22Rv1 (cell line): ENCODE results near the gene TMEM130.

Experiments used
- CTCF ChIP-seq: fragments of 450-650 bp; IDR thresholded peaks from 2 replicates; pipeline ENCODE4 v1.5.1; 2017; ENCODE audit warnings: mild to moderate bottlenecking
- ZFX ChIP-seq: fragments of 450-650 bp; IDR thresholded peaks from 2 replicates; pipeline ENCODE4 v1.6.1; 2017; ENCODE audit warnings: antibody characterized with exemption, borderline replicate concordance

GRCh38 chr7:98887038-98887437 is 17.2 kb upstream of the TMEM130 start:
- TF ChIP-seq CTCF, result no peak
- no peak for TF ChIP-seq ZFX
